Activated T-helper 9 cell treated with anti-CD3 and anti-CD28 coated beads, Interleukin-2, amount 50 U/mL, for 16 hours (primary cell): ENCODE results near the gene TMEM247.
"Not testable (repeated sequence)": the region's sequence is repeated elsewhere in the genome, so short reads cannot be mapped to it uniquely, and the experiment has no call there.

ENCODE experiments used
- DNase-seq: peaks from one replicate; pipeline ENCODE4 v3.0.0-alpha.2; 2020; ENCODE audit warnings: low read depth

The TMEM247 gene

DNA sequence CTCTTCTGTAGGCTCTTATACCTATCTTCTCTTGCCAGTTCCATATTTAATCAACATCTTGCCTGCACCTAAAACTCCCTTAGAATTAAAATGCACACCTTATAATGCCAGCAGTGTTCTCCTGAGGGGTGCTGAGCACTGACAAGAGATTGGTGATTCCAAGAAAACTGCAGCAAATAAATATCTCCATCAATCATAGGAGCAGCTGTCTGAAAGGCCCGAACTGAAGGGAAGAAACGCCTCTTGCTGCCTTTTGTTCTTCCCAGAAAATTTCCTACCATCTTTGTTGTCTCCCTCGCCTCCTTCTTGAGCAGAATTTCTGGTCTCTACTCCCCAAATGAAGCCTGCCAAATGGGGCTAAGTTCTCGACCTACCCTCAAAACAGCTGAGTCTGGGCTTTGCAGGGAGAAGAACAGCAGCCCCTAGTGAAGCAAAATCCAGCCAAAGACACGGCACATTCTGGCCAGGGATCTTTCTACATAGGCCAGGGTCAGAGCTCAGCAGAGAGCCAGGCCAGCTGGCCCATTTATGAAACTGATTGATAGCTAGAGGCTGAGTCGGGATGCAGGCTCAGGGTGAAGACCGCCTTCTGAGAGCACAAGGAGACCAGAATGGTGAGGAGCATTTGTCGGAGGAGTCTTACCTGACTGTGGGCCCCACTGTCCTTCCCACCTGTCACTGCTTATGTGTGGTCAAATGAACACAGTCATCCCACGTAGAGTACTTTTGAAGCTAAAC lies 20.4 kb upstream of the TMEM247 start:
- DNase-seq: no peak

GRCh38 chr2:46459694-46460093 lies 19.7 kb upstream of the TMEM247 start:
- no peak for DNase-seq

DNA sequence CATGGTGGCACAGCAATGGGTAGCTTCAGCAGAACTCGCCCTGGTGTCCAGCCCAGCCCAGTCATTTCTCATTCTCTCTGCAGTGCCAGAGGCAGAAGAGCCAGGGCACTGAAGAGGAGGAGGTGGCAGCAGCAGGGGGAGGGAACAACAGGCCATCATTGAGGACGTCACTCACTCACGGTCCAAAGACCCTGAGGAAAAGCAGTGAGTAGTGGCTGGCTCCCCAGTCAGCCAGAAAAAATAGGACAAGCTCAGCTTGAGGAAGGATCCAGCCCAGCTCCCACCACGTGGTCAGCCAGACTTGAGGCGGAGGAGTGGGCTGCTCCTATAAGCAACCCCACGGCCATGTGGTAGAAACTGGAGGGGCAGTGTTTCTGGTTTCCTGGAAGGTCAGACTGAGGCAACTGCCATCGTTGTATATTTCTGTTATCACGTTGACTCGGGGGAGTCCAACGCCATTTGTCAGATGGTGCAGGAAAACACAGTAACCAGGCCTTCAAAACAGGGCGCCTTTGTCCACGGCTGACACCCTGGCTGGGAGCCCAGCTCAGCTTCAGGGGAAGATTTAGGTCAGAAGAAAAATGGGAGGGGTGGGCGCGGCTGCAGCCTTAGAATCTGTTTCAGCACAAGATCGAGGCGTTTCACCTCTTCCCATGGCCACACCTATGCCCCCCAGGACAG lies 19.0 kb upstream of the TMEM247 start:
- DNase-seq: no peak

- peak; percentile 58 for DNase-seq
Observed at GRCh38 chr2:46461011-46461674, 18.2 kb upstream of the TMEM247 start.

GRCh38 chr2:46461709-46462171 lies 17.6 kb upstream of the TMEM247 start:
- DNase-seq: no peak

DNA sequence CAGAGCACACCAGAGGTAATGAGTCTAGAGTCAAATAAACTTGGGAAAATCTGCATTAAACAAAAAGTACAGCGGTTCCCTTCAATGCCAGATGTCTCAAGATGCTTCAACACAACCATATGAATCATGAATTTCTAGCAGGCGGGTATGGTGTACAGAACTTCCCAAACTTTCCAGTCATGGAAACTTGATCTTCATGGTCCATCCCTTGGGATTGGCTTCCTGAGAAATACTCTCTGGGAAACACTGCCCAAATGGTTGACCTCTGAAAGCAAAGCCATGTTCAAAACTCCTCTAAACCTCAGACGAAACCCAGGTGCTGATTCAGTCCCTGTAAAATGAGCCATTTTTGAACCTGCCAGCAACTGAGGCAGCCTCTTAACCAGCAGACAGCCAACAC lies 16.4 kb upstream of the TMEM247 start:
- no peak for DNase-seq

GRCh38 chr2:46469116-46469515 lies 10.2 kb upstream of the TMEM247 start:
- no peak for DNase-seq

DNA sequence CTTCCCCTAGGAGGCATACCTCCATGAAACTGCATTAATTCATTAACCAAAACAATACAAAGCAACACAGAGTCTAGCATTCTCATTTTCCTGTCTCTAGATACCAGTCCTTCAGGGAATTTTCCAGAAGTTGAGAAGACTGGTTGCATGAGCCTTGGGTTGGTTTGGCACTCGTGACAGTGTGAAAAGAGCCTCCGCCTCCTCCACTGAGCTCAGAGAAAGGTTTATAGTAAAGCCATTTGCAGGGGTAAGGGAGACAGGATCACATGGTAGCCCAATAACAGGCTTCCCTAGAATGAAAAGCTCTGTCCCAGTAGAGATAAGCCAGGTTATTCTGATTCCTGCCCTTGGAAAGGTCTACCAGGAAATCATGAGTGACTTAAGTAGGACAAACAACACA lies 9.7 kb upstream of the TMEM247 start:
- no peak for DNase-seq

GRCh38 chr2:46470114-46470628 lies 9.2 kb upstream of the TMEM247 start:
- DNase-seq: no peak

DNA sequence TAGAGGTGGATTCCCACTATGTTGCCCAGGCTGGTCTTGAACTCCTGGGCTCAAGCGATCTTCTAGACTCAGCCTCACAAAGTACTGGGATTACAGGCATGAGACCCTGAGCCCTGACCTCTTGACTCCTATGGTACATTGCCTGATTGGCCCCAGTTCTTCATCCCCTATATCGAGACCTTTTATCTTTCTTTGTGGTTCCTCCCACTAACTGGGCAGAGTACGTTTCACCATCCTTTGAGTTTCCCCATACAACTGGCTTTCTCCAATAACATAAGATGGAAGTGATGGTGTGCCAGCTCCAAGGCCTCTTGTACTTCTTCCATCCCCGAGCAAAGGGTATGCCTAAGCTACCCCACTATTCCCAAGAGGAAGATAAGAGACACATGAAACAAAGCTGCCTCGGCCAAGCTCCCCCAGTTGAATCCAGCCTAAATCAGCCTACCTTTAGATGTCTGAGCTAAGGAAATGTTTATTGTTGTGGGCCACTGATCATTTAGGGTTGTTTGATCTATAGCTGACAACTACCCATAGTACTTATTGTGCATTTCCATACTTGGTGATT lies 8.3 kb upstream of the TMEM247 start:
- no peak for DNase-seq

GRCh38 chr2:46471697-46472096 lies 7.7 kb upstream of the TMEM247 start:
- no peak for DNase-seq

DNA sequence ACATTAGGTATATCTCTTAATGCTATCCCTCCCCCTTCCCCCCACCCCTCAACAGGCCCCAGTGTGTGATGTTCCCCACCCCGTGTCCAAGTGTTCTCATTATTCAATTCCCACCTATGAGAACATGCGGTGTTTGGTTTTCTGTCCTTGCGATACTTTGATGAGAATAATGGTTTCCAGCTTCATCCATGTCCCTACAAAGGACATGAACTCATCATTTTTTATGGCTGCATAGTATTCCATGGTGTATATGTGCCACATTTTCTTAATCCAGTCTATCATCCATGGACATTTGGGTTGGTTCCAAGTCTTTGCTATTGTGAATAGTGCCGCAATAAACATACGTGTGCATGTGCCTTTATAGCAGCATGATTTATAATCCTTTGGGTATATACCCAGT lies 7.2 kb upstream of the TMEM247 start:
- not testable (repeated sequence) for DNase-seq

DNA sequence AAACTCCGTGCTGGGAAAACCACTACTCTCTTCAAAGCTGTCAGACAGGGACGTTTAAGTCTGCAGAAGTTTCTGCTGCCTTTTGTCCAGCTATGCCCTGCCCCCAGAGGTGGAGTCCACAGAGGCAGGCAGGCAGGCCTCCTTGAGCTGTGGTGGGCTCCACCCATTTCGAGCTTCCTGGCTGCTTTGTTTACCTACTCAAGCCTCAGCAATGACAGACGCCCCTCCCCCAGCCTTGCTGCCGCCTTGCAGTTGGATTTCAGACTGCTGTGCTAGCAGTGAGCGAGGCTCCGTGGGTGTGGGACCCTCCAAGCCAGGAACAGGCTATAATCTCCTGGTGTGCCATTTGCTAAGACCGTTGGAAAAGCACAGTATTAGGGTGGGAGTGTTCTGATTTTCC lies 1.9 kb upstream of the TMEM247 start:
- not testable (repeated sequence) for DNase-seq

DNA sequence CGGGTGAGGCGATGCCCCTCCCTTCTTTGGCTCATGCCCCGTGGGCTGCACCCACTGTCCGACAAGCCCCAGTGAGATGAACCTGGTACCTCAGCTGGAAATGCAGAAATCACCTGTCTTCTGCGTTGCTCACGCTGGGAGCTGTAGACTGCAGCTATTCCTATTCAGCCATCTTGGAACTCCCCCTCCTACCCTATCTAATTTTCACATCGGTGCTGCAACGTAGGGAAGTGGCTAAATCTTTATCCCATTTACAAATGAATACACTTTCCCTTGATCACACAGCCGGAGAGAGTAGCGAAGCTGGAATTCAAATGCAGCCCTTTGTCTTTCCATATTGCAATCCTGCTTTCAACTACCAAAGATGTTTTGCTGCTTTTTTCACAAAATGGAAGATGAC lies 1.4 kb upstream of the TMEM247 start:
- DNase-seq: no peak

- no peak for DNase-seq
Observed at GRCh38 chr2:46480562-46480961, 1.2 kb downstream of the TMEM247 start.

- DNase-seq: no peak
Observed at GRCh38 chr2:46481198-46482193, 2.1 kb downstream of the TMEM247 start.

DNA sequence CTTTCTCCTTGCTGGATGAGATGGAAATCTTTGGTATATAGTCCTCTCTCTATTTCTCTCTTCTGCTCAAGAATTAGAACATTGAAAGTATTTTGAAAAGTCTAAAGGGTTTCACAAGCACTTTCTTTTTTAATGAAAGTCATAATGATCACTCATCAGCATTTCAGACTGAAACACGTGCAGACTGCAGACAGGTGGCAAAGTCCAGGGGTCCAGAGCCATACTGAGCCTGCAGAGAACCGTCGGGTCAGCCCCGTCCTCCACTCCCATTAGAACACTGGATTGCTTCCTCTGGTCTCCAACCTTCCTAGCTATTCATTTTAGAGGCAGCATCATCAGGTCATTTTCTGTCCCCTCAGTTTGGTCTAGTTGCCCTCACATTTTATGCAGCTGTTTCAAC lies 3.1 kb downstream of the TMEM247 start:
- no peak for DNase-seq

DNA sequence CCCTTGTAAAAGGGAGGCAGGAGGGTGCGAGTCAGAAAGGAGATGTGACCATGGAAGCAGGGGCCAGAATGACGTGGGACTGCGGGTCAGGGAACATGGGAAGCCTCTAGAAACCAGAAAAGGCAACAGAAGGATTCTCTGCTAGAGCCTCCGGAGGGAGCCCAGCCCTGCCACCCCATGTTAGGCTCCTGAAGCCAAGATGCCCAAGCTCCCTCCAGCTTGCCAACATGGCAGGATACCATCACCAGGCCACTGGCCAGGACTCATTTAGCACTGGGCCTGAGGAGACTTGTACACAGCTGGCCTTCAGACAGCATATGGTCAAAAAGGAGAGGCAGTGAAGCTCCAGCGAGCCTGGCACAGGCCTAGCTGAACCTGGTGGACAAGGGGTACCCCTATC lies 5.6 kb downstream of the TMEM247 start:
- DNase-seq: no peak

DNA sequence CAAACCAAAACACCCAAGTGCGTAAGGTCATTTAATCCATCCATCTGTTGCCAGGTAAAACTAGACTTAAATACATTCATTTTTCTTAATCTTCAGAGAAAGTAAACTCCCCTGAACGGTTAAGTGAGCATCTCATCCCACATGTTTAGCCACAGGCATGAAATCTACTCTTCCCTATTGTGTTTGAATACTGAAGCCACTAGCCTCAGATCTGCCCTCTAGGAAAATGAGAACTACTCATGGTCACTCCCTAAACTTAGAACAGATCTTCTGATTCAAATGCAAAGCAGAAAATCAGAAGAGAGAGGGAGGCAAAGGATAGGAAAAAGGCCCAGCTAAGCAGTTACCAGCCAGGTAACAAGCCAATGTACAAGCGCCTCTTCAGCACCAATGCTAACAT lies 7.1 kb downstream of the TMEM247 start:
- DNase-seq: no peak

GRCh38 chr2:46487667-46488335 lies 8.4 kb downstream of the TMEM247 start:
- no peak for DNase-seq

DNA sequence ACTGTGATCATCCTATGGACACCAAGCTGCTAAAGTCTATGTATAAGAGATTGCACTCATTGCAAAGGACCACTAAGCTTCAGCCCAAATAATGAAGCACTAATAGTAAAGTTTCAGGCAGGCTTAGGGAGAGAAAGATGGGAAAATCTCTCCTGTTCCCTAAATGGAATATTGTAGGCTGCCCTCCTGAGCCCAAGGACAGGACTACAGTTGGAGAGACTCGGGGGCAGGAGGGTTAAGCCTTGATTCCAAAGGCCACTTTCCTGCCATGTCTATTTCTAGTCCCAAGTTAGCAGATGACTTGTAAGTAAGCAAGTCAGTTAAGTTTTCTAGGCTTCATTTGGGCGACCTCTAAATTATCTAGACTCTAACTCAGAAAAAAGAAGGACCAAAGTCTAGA lies 9.0 kb downstream of the TMEM247 start:
- no peak for DNase-seq
